ENCODE results near the gene TRIM56.
A peak's percentile ranks its signal among the peaks of the same experiment; 100 is the strongest.
"Not testable (repeated sequence)": the region's sequence is repeated elsewhere in the genome, so short reads cannot be mapped to it uniquely, and the experiment has no call there.

Gene TRIM56

GRCh38 chr7:101122933-101123702 is 37.8 kb downstream of the TRIM56 start:
- Histone ChIP-seq H3K9me3 (ENCODE audit: low read length) (no peaks in the 10 kb centered on the region), H3K36me3 (ENCODE audit: insufficient read depth, low read length) (no peaks in the 10 kb centered on the region), H3K4me1 (ENCODE audit: insufficient read depth, low read length) (peaks cover 21% of the 10 kb centered on the region), H3K4me3 (ENCODE audit: low read length) (no peak overlapping the region), H3K27me3 (ENCODE audit: insufficient read depth, low read length) (no peaks in the 10 kb centered on the region), H2AFZ (ENCODE audit: low read depth, low read length) (no peak overlapping the region)

- Histone ChIP-seq H3K4me1 (ENCODE audit: insufficient read depth, low read length) (peaks cover 21% of the 10 kb centered on the region), H3K4me3 (ENCODE audit: low read length) (no peak overlapping the region), H3K9me3 (ENCODE audit: low read length) (no peaks in the 10 kb centered on the region)
Measured at GRCh38 chr7:101123703-101124068, 38.4 kb downstream of the TRIM56 start.

GRCh38 chr7:101124376-101125056 is 39.2 kb downstream of the TRIM56 start:
- Histone ChIP-seq H3K36me3 (ENCODE audit: insufficient read depth, low read length) (no peaks in the 10 kb centered on the region), H2AFZ (ENCODE audit: low read depth, low read length) (no peak overlapping the region), H3K9me3 (ENCODE audit: low read length) (no peaks in the 10 kb centered on the region), H3K4me1 (ENCODE audit: insufficient read depth, low read length) (peaks cover 21% of the 10 kb centered on the region), H3K4me3 (ENCODE audit: low read length) (no peak overlapping the region), H3K27me3 (ENCODE audit: insufficient read depth, low read length) (no peaks in the 10 kb centered on the region)

More at GRCh38 chr7:101123703-101124068, 38.4 kb downstream of the TRIM56 start:
- no peaks in the 10 kb centered on the region for H3K36me3 ChIP-seq (ENCODE audit: insufficient read depth, low read length)
- H2AFZ ChIP-seq (ENCODE audit: low read depth, low read length), result no peak overlapping the region
- no peaks in the 10 kb centered on the region for H3K27me3 ChIP-seq (ENCODE audit: insufficient read depth, low read length)

- Histone ChIP-seq H2AFZ (ENCODE audit: low read depth, low read length) (no peak overlapping the region), H3K4me1 (ENCODE audit: insufficient read depth, low read length) (peaks cover 21% of the 10 kb centered on the region), H3K36me3 (ENCODE audit: insufficient read depth, low read length) (no peaks in the 10 kb centered on the region), H3K27me3 (ENCODE audit: insufficient read depth, low read length) (no peaks in the 10 kb centered on the region), H3K9me3 (ENCODE audit: low read length) (no peaks in the 10 kb centered on the region), H3K4me3 (ENCODE audit: low read length) (no peak overlapping the region)
Measured at GRCh38 chr7:101125989-101126650, 40.8 kb downstream of the TRIM56 start.

- H3K4me1 ChIP-seq (ENCODE audit: insufficient read depth, low read length), result peaks cover 20% of the 10 kb centered on the region
- no peaks in the 10 kb centered on the region for H3K36me3 ChIP-seq (ENCODE audit: insufficient read depth, low read length)
- no peaks in the 10 kb centered on the region for H3K9me3 ChIP-seq (ENCODE audit: low read length)
- peak within 1 kb of the TSS; percentile 26 for H3K4me3 ChIP-seq (ENCODE audit: low read length)
- H3K27me3 ChIP-seq (ENCODE audit: insufficient read depth, low read length), result no peaks in the 10 kb centered on the region
- H2AFZ ChIP-seq (ENCODE audit: low read depth, low read length), result no peak within 1 kb of the TSS
Measured at GRCh38 chr7:101126651-101127459, 41.6 kb downstream of the TRIM56 start, which contains the start of gene SERPINE1. SERPINE1 (plus strand) TSS chr7:101127104; CDS start chr7:101128394, 1,290 bp downstream.

- Histone ChIP-seq H3K27me3 (ENCODE audit: insufficient read depth, low read length) (no peaks in the 10 kb centered on the region), H3K4me1 (ENCODE audit: insufficient read depth, low read length) (peaks cover 17% of the 10 kb centered on the region), H2AFZ (ENCODE audit: low read depth, low read length) (no peak overlapping the region), H3K9me3 (ENCODE audit: low read length) (no peaks in the 10 kb centered on the region), H3K4me3 (ENCODE audit: low read length) (peak overlapping the region; percentile 26), H3K36me3 (ENCODE audit: insufficient read depth, low read length) (no peaks in the 10 kb centered on the region)
Measured at GRCh38 chr7:101127460-101128039, 42.3 kb downstream of the TRIM56 start.

GRCh38 chr7:101128040-101128834 is 43.0 kb downstream of the TRIM56 start:
- Histone ChIP-seq H3K36me3 (ENCODE audit: insufficient read depth, low read length) (no peaks in the 10 kb centered on the region), H2AFZ (ENCODE audit: low read depth, low read length) (no peak overlapping the region), H3K4me1 (ENCODE audit: insufficient read depth, low read length) (peaks cover 17% of the 10 kb centered on the region), H3K4me3 (ENCODE audit: low read length) (no peak overlapping the region), H3K9me3 (ENCODE audit: low read length) (no peaks in the 10 kb centered on the region), H3K27me3 (ENCODE audit: insufficient read depth, low read length) (no peaks in the 10 kb centered on the region)

- H3K9me3 ChIP-seq (ENCODE audit: low read length), result no peaks in the 10 kb centered on the region
- H3K4me1 ChIP-seq (ENCODE audit: insufficient read depth, low read length), result peaks cover 21% of the 10 kb centered on the region
- no peak overlapping the region for H3K4me3 ChIP-seq (ENCODE audit: low read length)
- no peak overlapping the region for H2AFZ ChIP-seq (ENCODE audit: low read depth, low read length)
- no peaks in the 10 kb centered on the region for H3K27me3 ChIP-seq (ENCODE audit: insufficient read depth, low read length)
- no peaks in the 10 kb centered on the region for H3K36me3 ChIP-seq (ENCODE audit: insufficient read depth, low read length)
Measured at GRCh38 chr7:101129603-101130117, 44.4 kb downstream of the TRIM56 start.

GRCh38 chr7:101132626-101133600 is 47.6 kb downstream of the TRIM56 start:
- H2AFZ ChIP-seq (ENCODE audit: low read depth, low read length); H3K9me3 ChIP-seq (ENCODE audit: low read length); H3K4me3 ChIP-seq (ENCODE audit: low read length); H3K4me1 ChIP-seq (ENCODE audit: insufficient read depth, low read length); H3K36me3 ChIP-seq (ENCODE audit: insufficient read depth, low read length); H3K27me3 ChIP-seq (ENCODE audit: insufficient read depth, low read length): not testable (repeated sequence)

- Histone ChIP-seq H3K36me3 (ENCODE audit: insufficient read depth, low read length) (no peaks in the 10 kb centered on the region), H3K9me3 (ENCODE audit: low read length) (no peaks in the 10 kb centered on the region), H3K27me3 (ENCODE audit: insufficient read depth, low read length) (no peaks in the 10 kb centered on the region), H3K4me1 (ENCODE audit: insufficient read depth, low read length) (peaks cover 10% of the 10 kb centered on the region), H2AFZ (ENCODE audit: low read depth, low read length) (no peak overlapping the region), H3K4me3 (ENCODE audit: low read length) (no peak overlapping the region)
Measured at GRCh38 chr7:101133621-101134398, 48.5 kb downstream of the TRIM56 start.
